Hepatocyte (in vitro differentiated cells): ENCODE results near the gene SLC22A7. TPM values are rescaled to one million over a fixed set of nuclear protein-coding genes. Genes with fewer than 3 reads are reported as not detected.
A peak's percentile ranks its signal among the peaks of the same experiment; 100 is the strongest.

ENCODE experiments used
- DNase-seq: peaks from one replicate; pipeline ENCODE4 v3.0.0-alpha.2; 2016; ENCODE audit warnings: low spot score
- H2AFZ ChIP-seq: fragments of 200-600 bp; sonication (generic); 2 replicates; pipeline ENCODE4 v1.6.0; 2016; ENCODE audit warnings: antibody characterized with exemption, mild to moderate bottlenecking
- H3K27ac ChIP-seq: fragments of 200-600 bp; sonication (generic); 2 replicates; pipeline ENCODE4 v1.5.1; 2016; ENCODE audit warnings: mild to moderate bottlenecking
- H3K27me3 ChIP-seq: fragments of 200-600 bp; sonication (generic); 2 replicates; pipeline ENCODE4 v1.6.1; 2016
- H3K36me3 ChIP-seq: fragments of 200-600 bp; sonication (generic); replicated peaks from 2 replicates; pipeline ENCODE4 v1.5.1; 2016; ENCODE audit warnings: low read depth; ENCODE audit not compliant: insufficient read depth
- H3K4me1 ChIP-seq: fragments of 200-600 bp; sonication (generic); 2 replicates; pipeline ENCODE4 v1.5.1; 2016; ENCODE audit warnings: mild to moderate bottlenecking, moderate library complexity; ENCODE audit not compliant: insufficient read depth
- H3K4me2 ChIP-seq: fragments of 200-600 bp; sonication (generic); 2 replicates; pipeline ENCODE4 v1.6.0; 2016
- H3K4me3 ChIP-seq: fragments of 200-600 bp; sonication (generic); 2 replicates; pipeline ENCODE4 v1.5.1; 2016; ENCODE audit warnings: mild to moderate bottlenecking
- H3K79me2 ChIP-seq: fragments of 200-600 bp; sonication (generic); 2 replicates; pipeline ENCODE4 v1.6.0; 2017; ENCODE audit warnings: mild to moderate bottlenecking
- H3K9me2 ChIP-seq: fragments of 200-600 bp; sonication (generic); replicated peaks from 2 replicates; pipeline ENCODE4 v1.6.0; 2017; ENCODE audit warnings: mild to moderate bottlenecking; ENCODE audit not compliant: insufficient read depth
- H3K9me3 ChIP-seq: fragments of 200-600 bp; sonication (generic); 2 replicates; pipeline ENCODE4 v1.5.1; 2016; ENCODE audit warnings: low read depth, mild to moderate bottlenecking
- H4K20me1 ChIP-seq: fragments of 200-600 bp; sonication (generic); 2 replicates; pipeline ENCODE4 v1.6.0; 2016; ENCODE audit warnings: mild to moderate bottlenecking; ENCODE audit not compliant: insufficient read depth, poor library complexity, severe bottlenecking
- EZH2 ChIP-seq: fragments of 200-600 bp; sonication (generic); IDR thresholded peaks from 2 replicates; pipeline ENCODE4 v1.6.1; 2016; ENCODE audit warnings: antibody characterized with exemption, mild to moderate bottlenecking, borderline replicate concordance
- EZH2phosphoT487 ChIP-seq: fragments of 200-600 bp; sonication (generic); IDR thresholded peaks from one replicate; pipeline ENCODE4 v1.6.1; 2018; ENCODE audit warnings: antibody characterized with exemption, mild to moderate bottlenecking, low read depth, moderate library complexity; ENCODE audit not compliant: unreplicated experiment, severe bottlenecking
- WGBS: methylation state at CpG from one replicate; pipeline ENCODE4 v1.1.6; 2016; ENCODE audit warnings: low lambda C conversion rate; ENCODE audit errors: missing lambda C conversion rate; 5-methylcytosine and 5-hydroxymethylcytosine counted together
- polyA plus RNA-seq: library from polyadenylated mRNA; unstranded; fragments of >200 nt; fragmentation: Nextera tagmentation; extraction: Ambion mirVana; gene quantifications from 2 replicates; pipeline ENCODE4 v1.2.1, GENCODE V29; 2016
- total RNA-seq: library from RNA; depleted of rRNA; stranded (reverse); fragments of >200 nt; gene quantifications from 2 replicates; pipeline ENCODE4 v1.2.3, GENCODE V29; 2014
- TF ChIP-seq, protein P1 (sequence below): fragments of 200-600 bp; sonication (generic); IDR thresholded peaks from 2 replicates; pipeline ENCODE4 v1.5.1; 2016; ENCODE audit warnings: antibody characterized with exemption, mild to moderate bottlenecking; ENCODE audit not compliant: poor library complexity

The SLC22A7 gene
- total and polyA plus RNA-seq, 2 experiments from 2014 or later: 31.5 to 40.1 TPM

DNA sequence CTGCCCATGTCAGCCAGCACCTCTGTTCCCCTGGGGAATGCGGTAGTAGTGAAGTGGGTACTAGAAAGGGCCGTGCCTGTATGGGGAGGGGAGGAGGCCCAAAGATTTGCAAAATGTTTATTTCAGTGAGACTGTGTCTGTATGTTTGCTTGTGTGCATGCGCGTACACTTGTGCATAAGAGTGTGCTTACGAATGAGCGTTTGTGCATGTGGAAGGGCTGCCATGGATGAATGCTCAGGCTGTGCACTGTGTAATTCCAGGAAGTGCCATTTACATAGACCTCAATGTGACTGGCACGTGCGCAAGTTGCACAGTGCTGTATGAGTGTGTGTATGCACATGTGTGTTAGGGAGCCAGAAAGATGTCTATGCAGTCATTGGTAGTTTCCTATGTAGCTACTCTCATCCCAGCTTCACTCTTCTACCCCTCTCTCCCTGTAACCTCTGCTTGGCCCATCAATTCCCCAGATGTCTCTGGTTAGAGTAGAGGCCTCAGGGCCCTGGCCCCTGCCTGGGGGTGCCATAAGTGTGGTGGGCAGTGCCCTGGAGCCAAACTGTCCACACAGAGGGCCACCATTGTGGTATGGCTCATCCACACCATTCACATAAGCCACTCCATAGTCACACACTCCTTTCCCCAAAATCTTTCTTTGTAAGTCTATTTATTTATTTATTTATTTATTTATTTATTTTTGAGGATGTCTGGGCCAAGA, 26.8 kb upstream of the SLC22A7 start:
- Histone ChIP-seq H3K9me3 (no peaks in the 10 kb centered on the region), H2AFZ (no peak overlapping the region), H3K4me2 (no peak overlapping the region), H3K9me2 (no peaks in the 10 kb centered on the region), H3K27me3 (no peaks in the 10 kb centered on the region), H3K4me3 (no peak overlapping the region), H3K4me1 (peaks cover 65% of the 10 kb centered on the region), H3K79me2 (no peaks in the 10 kb centered on the region), H3K36me3 (no peaks in the 10 kb centered on the region), H3K27ac (peak overlapping the region; percentile 92), H4K20me1 (no peaks in the 10 kb centered on the region)
- DNase-seq: no peak
- TF ChIP-seq, protein P1, sequence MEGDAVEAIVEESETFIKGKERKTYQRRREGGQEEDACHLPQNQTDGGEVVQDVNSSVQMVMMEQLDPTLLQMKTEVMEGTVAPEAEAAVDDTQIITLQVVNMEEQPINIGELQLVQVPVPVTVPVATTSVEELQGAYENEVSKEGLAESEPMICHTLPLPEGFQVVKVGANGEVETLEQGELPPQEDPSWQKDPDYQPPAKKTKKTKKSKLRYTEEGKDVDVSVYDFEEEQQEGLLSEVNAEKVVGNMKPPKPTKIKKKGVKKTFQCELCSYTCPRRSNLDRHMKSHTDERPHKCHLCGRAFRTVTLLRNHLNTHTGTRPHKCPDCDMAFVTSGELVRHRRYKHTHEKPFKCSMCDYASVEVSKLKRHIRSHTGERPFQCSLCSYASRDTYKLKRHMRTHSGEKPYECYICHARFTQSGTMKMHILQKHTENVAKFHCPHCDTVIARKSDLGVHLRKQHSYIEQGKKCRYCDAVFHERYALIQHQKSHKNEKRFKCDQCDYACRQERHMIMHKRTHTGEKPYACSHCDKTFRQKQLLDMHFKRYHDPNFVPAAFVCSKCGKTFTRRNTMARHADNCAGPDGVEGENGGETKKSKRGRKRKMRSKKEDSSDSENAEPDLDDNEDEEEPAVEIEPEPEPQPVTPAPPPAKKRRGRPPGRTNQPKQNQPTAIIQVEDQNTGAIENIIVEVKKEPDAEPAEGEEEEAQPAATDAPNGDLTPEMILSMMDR: no peak
- TF ChIP-seq EZH2: no peak
- no peak for TF ChIP-seq EZH2phosphoT487
- 93% methylated on average over 8 of the region's 8 CpGs for WGBS

DNA sequence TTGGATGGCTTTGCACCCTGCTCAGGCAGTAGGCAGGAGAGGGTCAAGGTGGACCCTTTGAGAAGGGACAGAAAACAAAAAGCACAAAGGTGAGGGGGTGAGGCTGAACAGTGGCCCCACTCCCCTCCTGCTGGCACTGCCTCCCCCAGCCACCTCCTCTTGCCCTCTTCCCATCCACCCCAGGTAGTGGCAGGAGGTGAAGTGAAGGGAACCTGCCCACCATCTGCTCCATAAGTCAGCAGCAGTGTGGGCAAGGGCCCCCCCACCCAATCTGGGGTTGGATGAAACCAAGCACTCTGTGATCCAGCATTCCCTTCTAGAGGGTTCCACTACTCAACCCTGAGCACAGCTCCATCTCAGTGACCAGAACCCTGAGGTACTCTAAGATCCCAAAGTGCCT, 26.1 kb upstream of the SLC22A7 start:
- no peaks in the 10 kb centered on the region for H3K36me3 ChIP-seq
- TF ChIP-seq EZH2 (no peak), EZH2phosphoT487 (no peak)
- TF ChIP-seq, protein P1: no peak
- no peak overlapping the region for H3K27ac ChIP-seq
- H3K4me3 ChIP-seq: no peak overlapping the region
- H3K4me1 ChIP-seq: peaks cover 71% of the 10 kb centered on the region
- H3K79me2 ChIP-seq: no peaks in the 10 kb centered on the region
- no peak for DNase-seq
- H3K9me3 ChIP-seq: no peaks in the 10 kb centered on the region
- no peak overlapping the region for H2AFZ ChIP-seq
- H4K20me1 ChIP-seq: no peaks in the 10 kb centered on the region
- H3K27me3 ChIP-seq: no peaks in the 10 kb centered on the region
- H3K9me2 ChIP-seq: no peaks in the 10 kb centered on the region
- no peak overlapping the region for H3K4me2 ChIP-seq

DNA sequence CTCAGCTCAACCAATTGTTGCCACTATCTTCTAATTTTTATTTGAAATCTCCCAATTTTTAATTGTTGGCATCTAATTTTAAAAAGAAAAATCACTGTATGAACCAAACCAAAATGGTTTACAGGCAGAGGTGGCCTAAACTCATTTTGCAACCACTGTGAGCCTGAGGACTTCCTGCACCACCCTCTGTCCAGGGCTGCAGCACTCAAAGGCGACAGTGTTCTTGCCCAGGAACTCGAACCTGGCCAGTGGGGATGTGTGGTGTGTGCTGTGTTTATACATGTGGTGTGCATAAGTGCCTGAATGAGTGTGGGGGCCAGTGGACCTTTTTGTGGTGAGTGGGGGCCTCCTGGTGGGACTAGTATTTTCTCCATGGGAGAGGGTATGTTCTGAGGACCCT, 24.4 kb upstream of the SLC22A7 start:
- H2AFZ ChIP-seq: no peak overlapping the region
- H4K20me1 ChIP-seq: no peaks in the 10 kb centered on the region
- H3K36me3 ChIP-seq: no peaks in the 10 kb centered on the region
- H3K4me2 ChIP-seq: no peak overlapping the region
- H3K9me3 ChIP-seq: no peaks in the 10 kb centered on the region
- no peak for TF ChIP-seq EZH2phosphoT487
- no peaks in the 10 kb centered on the region for H3K79me2 ChIP-seq
- WGBS: 67% methylated on average over 2 of the region's 2 CpGs
- peaks cover 69% of the 10 kb centered on the region for H3K4me1 ChIP-seq
- no peaks in the 10 kb centered on the region for H3K27me3 ChIP-seq
- no peaks in the 10 kb centered on the region for H3K9me2 ChIP-seq
- H3K27ac ChIP-seq: no peak overlapping the region
- no peak overlapping the region for H3K4me3 ChIP-seq
- no peak for DNase-seq

DNA sequence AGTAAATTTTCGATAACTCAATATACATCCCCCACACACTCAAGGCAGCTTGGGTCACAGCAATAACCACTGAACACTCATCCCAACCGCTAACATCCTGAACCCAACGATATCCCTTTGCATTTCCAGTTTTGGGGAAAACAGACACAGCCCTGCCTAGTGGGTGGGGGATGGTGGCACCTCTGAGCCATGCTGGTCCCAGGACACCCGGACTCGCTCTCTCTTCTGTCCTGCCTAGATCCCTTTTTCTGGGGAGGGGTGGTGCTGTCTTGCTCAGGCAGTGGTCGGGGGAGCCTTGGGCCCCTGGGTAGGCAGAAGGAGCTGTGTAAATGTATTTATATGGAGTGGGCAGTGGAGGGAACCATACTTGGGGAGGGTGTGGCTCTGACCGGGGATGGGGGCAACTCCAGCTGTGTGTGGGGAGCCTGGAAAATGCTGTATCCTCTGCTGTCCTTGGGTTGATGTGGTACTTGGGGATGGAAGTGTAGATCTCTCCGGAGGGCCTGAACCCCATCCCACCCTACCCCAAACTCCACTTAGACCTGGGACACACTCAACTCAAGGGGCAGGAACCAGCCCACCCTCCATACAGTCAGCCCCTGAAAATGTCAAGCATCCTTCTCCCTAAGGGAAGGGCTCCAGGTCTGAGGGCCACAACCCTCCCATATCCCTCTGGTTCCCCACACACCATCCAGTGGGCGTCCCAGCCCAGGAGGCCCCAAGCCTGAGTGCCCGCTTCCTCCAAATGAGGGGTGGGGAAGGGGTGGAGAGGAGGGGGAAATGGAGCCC, 23.7 kb upstream of the SLC22A7 start:
- Histone ChIP-seq H3K36me3 (no peaks in the 10 kb centered on the region), H3K4me2 (peak overlapping the region; percentile 94), H3K9me2 (no peaks in the 10 kb centered on the region), H3K27me3 (no peaks in the 10 kb centered on the region), H3K79me2 (no peaks in the 10 kb centered on the region), H3K4me1 (peaks cover 62% of the 10 kb centered on the region), H3K27ac (peak overlapping the region; percentile 62), H3K4me3 (no peak overlapping the region), H3K9me3 (no peaks in the 10 kb centered on the region), H2AFZ (no peak overlapping the region), H4K20me1 (no peaks in the 10 kb centered on the region)
- DNase-seq: no peak
- 80% methylated on average over 7 of the region's 10 CpGs for WGBS
- TF ChIP-seq EZH2 (no peak), EZH2phosphoT487 (no peak)
- TF ChIP-seq, protein P1: no peak
